Right ventricle myocardium superior (tissue), 1 donor: ENCODE results near the gene CBARP. TPM values are rescaled to one million over a fixed set of nuclear protein-coding genes. Genes with fewer than 3 reads are reported as not detected.
A peak's percentile ranks its signal among the peaks of the same experiment; 100 is the strongest.
"Not testable (repeated sequence)": the region's sequence is repeated elsewhere in the genome, so short reads cannot be mapped to it uniquely, and the experiment has no call there.

Experiments used
- ATAC-seq: fragments of 200-7000 bp; cut with Tn5 transposase; one replicate; pipeline ENCODE4 v1.9.1; 2020; ENCODE audit warnings: mild to moderate bottlenecking; ENCODE audit not compliant: poor library complexity
- DNase-seq: peaks from one replicate; pipeline ENCODE4 v3.0.0-alpha.2; 2020
- intact Hi-C: fragments of 100-400 bp; cut with DNase I; formaldehyde crosslinking; loops from one replicate; pipeline ENCODE4 v1.11.2; 2022
- total RNA-seq: library from RNA; stranded (reverse); fragmentation: NEBNext Ultra II Directional; extraction: Animal tissue kit (Norgen Biotek cat#: 25700); gene quantifications from one replicate; pipeline ENCODE4 v1.2.1, GENCODE V29; 2021
- donor health status: DM: no; HTN: yes; CAD: no; lungs with severe emphysema.

Gene CBARP
- total RNA-seq, 1 donor from 2014 or later, result 1.1 TPM

DNA sequence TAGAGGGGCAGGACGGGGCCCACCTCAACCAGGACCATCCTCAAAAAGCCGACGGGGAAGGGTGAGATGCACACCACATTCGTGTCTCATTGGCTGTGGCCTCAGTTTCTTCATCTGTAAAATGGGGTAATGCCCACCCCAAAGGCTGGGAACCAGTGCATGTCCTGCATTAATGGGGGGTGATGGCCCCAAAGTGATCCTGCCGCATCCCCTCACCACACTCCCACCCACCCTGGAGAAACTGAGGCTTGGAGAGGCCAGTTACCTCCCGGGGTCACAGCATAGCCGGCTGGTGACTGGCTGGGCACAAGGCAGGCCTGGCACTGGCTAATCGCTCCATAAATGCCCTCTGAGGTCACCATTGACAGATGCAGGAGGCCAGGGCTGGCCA is 9.9 kb upstream of the CBARP start:
- no peak for ATAC-seq
- intact Hi-C loops, result no loop called here
- no peak for DNase-seq

DNA sequence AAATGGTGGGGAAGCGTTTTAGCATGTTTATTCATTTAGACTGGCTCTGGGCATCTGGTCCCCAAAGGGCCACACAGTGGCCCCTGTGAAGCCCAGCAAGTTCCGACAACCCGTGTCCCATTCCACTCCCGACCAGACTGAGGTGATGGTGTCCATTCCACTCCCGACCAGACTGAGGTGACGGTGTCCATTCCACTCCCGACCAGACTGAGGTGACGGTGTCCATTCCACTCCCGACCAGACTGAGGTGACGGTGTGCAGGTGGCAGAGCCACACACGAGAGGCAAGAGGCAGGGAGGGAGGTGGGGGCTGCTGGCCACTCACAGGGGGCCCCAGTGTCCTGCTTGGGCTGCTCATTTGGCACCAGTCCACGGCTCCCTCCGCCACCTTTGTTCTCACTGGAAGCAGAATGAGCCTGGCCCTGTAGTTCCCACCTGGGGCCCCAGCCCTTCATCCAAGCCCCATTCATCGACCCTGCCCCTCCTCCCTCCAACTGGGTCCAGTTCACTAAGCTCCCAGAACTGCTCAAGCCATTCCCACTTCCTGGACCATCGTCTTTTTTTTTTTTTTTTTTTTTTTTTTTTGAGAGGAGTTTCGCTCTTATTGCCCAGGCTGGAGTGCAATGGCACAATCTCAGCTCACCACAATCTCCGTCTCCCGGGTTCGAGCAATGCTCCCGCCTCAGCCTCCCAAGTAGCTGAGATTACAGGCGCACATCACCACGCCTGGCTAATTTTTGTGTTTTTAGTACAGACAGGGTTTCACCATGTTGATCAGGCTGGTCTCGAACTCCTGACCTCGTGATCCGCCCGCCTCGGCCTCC is 8.7 kb upstream of the CBARP start:
- DNase-seq, result peak; percentile 63
- ATAC-seq, intact Hi-C loops: not testable (repeated sequence)

DNA sequence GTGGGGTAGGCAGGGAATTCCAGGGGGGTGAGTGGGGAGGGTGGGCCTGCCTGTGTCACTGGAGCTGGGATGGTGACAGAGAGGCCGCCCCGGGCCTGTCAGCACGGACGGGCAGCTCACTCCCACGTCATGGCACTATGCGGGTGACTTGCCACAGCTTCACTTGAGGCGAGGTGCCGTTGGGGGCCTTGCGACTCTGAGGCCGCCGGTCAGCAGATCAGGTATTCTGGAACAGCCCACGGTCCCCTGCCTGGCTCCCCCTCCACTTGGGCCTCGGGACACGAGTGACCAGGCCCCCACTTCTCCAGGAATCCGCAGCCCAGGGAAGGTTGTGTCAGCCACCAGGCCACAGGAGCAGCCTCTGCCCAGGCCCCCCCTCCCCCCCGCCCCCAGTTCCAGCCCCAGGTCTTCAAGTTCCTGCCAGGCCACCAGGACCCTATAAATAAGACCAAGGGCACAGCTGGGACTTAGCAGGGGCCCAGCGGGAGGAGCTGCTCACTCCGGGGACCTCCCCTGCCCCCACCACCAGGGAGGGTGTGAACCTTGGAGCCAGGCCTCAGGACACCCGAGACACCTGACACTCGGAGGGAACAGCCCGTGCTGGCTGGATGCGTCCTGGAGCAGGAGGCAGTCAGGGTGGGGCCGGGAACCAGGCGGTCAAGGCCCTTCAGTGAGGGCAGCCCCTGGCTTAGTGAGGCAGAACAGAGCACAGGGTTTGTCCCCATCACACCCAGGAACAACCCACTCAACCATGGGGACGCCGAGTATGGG is 7.9 kb upstream of the CBARP start:
- intact Hi-C loops, result loop anchor here (2.0 kb wide), 1 partner anchor 23 kb away; the partner anchor contains the start of gene CIRBP
- ATAC-seq (peak; percentile 24), DNase-seq (peak; percentile 90)

DNA sequence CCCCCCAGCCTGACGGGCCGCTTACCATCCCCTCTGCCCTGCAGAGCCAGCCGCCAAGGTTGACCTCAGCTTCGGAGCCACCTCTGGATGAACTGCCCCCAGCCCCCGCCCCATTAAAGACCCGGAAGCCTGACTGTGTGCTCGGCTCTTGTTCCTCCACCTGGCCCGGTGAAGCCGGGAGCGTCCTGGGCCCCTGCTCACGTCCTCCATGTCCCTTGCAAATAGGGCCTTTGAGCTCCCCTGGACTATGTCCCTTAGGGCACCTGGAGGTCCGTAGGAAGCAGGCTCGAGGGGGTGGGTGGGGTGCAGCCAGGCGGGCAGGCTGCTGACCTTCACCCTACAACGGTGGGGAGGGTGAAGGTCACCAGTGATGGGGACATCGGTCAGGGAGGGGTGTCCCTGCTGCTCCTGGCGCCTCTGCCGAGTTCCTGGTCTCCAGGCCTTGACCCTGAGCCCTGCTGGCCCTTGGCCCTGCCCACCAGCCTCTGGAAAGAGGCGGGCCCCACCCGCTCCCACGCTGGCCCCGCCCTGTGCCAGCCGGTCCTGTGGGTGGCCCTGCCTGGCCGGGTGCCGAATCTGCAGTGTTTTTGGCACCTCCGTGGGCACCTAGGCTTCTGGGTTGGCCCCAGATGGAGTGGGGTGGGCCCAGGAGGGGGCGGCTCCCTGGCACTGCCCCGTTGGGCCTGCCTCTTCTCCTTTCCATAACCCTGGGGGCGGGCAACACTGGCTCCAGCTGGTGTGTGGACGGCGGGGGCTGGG is 7.1 kb upstream of the CBARP start:
- peak; percentile 36 for ATAC-seq
- intact Hi-C loops, result loop anchor here (2.0 kb wide), 1 partner anchor 24 kb away; the partner anchor contains the start of gene CIRBP
- peak; percentile 91 for DNase-seq

DNA sequence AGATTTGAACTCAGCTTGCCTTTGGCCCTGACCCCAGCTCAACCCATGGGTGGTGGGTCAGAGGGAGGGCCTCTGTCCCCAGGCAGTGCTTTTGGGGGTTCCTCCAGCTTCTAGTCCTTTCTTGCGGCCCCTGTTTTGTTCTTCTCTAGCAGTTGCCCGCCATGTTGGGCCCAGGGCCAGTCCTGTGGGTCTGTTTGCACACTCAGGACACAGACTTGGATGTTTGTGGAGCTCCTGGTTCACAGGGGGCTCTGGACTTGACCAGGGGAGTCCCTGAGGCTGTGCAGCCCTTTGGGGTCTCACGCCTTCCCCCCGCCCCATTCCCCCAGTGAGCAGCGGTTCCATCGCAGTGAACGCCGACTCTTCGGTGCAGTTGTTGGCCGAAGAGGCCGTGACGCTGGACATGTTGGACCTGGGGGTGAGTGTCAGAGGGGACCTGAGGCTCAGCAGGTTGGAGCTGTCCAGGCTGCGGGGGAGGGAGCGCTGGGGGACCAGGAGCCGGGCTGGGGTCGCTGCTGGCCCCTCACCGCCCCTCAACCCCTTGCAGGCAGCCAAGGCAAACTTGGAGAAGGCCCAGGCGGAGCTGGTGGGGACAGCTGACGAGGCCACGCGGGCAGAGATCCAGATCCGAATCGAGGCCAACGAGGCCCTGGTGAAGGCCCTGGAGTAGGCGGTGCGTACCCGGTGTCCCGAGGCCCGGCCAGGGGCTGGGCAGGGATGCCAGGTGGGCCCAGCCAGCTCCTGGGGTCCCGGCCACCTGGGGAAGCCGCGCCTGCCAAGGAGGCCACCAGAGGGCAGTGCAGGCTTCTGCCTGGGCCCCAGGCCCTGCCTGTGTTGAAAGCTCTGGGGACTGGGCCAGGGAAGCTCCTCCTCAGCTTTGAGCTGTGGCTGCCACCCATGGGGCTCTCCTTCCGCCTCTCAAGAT is 6.2 kb upstream of the CBARP start:
- intact Hi-C loops, result loop anchor here (2.0 kb wide), 1 partner anchor 25 kb away; the partner anchor contains the start of gene CIRBP
- peak; percentile 49 for ATAC-seq
- peak; percentile 92 for DNase-seq

DNA sequence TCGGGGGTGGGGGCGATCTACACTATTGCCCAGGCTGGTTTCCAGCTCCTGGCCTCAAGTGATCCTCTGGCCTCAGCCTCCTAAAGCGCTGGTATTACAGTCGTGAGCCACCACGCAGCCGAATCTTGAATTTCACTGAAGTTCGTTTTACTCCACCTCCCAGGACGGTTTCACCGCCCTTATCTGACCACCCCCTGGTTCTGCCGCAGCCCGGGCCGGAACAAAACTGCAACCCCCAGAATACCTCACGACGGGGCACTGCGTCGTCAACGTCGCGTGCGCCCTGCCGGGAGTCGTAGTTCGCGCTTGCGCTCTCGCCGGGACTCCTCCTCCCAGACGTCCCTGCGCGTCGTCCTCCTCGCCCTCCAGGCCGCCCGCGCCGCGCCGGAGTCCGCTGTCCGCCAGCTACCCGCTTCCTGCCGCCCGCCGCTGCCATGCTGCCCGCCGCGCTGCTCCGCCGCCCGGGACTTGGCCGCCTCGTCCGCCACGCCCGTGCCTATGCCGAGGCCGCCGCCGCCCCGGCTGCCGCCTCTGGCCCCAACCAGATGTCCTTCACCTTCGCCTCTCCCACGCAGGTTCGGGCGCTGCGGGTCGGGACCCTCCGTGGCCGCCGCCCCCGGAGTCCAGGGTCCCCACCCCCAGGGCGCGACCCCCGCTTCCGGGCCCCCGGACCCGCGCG is 3.8 kb upstream of the CBARP start, which contains the start of gene ATP5F1D:
TSS of gene ATP5F1D (plus strand) at position 335 of the 679 bp plus-strand sequence. CDS start at position 435, 100 bp downstream.
- ATAC-seq (peak; percentile 62), DNase-seq (peak; percentile 98)
- intact Hi-C loops, result no loop called here

DNA sequence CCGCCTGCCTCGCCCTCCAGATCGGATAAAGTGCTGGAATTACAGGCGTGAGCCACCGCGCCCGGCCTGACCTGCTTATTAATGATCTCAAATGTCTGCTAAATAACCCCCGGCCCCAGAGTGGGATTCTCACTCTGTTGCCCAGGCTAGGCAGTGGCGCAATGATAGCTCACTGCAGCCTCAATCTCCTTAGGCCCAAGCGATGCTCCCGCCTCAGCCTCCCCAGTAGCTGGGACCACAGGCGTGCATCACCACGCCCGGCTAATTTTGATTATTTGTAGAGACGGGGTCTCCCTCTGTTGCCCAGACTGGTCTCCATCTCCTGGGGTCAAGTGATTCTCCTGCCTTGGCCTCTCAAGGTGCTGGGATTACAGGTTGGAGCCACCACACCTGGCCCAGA is 3.1 kb upstream of the CBARP start:
- intact Hi-C loops, result no loop called here
- ATAC-seq, result no peak

DNA sequence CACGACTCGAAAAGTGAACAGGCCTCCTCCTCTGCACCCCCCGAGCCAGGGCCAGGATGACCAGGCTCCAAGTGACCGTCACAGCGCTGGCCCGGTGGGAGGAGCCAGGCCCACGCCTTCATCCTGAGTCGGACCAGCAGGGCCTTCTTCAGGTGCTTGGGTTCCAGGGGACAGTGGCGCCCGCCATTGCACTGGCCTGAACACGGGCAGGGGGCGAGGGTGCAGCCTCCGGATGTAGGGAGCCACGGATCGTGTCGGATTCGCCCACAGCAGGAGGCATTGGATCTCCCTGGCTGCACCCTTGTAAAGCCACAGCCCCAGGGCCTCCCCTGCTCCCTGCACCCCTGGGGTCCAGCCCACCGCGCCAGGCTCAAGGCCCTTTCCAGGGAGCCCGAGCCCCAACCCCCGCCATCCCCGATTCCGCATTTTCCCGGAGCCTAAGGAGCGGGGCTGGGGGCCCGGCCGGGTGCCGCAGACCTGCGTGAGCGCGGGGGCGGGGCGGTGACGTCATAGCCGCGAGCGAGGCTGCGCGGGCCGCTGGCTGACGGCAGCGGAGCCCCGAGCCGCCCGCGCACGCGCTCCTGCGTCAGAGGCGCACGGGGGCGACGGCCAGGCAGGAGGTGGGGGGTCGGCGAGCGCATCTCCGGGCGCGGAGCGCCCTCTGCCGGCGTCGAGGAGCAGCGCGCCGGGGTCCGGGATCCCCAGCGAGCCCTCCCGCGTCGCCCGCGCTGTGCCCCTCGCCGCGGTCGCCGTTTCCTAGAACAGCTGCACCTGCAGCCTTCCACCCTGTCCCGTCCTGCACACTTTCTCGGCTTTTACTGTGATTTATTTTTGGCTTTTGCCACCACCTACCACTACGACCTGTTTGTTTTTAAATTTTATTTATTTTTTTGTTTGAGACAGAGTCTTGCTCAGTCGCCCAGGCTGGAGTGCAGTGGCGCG is 2.3 kb upstream of the CBARP start:
- peak; percentile 93 for DNase-seq
- intact Hi-C loops, result loop anchor here (10.0 kb wide), 1 partner anchor 215 kb away; the partner anchor contains the start of genes CNN2, RNU6-2 and TMEM259
- ATAC-seq, result peak; percentile 55

More for the DNA sequence above, 3.1 kb upstream of the CBARP start:
- no peak for DNase-seq

DNA sequence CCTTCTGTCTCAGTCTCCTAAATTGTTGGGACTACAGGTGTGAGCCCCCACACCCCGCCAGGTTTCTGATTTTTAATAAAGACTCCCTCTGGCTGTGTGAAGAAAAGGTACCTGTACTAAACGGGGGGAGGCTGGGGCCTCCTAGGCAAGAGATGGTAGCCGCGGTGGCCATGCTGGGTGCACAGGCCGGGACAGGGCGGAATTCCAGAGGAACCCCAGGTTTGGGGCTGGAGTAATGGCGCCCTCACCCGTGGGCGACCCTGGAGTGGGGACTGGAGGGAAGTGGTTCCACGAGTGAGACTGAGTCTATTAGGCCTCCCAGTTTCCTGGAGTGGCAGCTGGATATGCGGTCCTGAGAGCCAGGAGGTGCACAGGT is 1.6 kb upstream of the CBARP start:
- ATAC-seq (no peak), DNase-seq (no peak)
- intact Hi-C loops, result loop anchor here (10.0 kb wide), 1 partner anchor 215 kb away; the partner anchor contains the start of genes CNN2, RNU6-2 and TMEM259

DNA sequence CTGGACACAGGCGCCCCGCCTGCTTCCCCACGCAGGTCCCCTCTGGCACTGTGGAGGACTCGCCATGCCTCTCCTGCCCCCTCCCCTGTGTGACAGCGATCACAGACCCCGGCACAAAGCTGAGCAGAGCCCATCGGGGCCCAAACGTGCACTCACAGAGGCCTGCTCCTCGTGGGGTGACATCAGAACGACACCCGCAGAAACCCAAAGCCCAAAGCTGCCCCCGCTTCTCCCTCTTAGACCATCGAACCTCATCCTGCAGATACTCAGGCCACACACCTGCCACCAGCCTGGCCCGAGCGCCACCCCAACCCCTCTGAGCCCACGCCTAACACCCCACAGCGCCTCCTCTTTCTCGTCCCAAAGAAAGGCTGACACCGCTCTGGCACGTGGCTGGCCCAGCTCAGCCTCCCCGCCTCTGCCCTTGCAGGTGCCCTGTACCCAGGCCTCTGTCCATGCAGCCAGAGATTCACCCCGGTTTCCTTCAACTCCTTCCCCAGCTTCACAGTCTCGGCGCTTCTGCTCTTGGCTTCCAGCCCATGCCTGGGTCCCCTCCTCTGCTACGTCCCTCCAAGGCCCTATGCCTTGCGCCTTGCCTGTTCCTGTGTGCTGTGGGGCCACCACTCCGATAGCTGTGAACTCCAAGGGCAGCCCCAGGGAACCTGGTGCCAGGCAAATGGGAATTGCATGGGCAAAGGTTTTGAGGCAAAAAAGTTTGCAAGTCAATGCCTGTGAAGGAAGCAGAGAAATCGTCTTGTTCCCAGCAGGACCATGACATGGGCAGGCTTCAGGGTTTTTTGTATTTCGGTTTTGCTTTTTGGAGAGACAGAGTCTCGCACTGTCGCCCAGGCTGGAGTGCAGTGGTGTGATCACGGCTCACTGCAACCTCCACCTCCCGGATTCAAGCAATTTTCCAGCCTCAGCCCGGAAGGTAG is 831 bp upstream of the CBARP start:
- intact Hi-C loops, result loop anchor here (10.0 kb wide), 1 partner anchor 214 kb away; the partner anchor contains the start of genes CNN2, RNU6-2 and TMEM259
- ATAC-seq (no peak), DNase-seq (no peak)

DNA sequence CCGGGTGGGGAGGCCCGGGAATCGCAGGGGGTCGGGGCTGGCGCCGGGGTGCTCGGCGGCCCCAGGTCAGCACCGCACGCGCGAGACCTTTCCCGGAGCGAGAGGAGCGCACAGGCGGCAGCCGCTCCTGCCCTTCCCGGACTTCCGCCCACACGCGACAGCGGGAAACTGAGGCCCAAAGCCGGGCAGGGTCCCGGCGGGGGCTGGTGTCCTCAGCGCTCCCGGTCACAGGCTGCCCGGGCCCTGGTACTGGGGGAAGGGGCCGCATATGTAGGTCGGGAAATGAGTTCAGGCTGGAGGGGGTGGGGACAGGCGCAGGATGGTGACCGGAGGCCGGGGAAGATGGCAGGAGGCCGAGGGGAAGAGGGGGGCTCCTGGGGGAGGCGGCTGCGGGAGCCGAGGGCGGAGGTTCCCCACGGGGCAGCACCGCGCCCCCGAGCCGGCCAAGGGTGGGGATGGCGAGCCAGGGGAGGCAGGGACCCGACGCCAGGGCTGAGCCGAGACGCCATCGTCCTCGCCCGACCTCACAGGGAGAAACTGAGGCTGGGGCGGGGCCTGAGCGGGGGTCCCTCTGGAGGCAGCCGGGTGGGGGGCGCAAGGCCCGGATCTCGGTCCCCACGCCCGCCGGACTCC is 662 bp downstream of the CBARP start:
- intact Hi-C loops, result loop anchor here (10.0 kb wide), 1 partner anchor 212 kb away; the partner anchor contains the start of genes CNN2, RNU6-2 and TMEM259
- ATAC-seq (no peak), DNase-seq (no peak)

DNA sequence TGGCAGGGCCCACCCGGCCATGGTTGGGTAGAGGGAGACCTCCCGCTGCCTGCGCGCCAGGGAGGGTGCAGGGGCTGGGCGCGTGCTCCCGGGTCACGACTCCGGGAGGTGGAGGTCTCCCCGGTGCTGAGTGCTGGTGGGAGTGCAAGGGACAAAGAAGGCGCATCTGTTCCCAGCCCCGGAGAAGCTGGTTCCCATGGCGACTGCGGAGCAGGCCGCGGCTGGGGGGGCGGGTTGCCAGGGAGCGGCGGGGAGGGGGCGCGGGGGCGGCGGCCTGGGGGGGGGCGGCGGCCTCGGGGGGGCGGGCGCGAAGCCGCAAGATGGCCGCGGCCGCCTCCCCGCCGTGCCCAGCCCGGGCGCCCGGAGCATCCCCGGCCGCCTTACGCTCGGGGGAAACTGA is 1.2 kb downstream of the CBARP start:
- DNase-seq (no peak), ATAC-seq (no peak)
- intact Hi-C loops, result loop anchor here (10.0 kb wide), 1 partner anchor 212 kb away; the partner anchor contains the start of genes CNN2, RNU6-2 and TMEM259

DNA sequence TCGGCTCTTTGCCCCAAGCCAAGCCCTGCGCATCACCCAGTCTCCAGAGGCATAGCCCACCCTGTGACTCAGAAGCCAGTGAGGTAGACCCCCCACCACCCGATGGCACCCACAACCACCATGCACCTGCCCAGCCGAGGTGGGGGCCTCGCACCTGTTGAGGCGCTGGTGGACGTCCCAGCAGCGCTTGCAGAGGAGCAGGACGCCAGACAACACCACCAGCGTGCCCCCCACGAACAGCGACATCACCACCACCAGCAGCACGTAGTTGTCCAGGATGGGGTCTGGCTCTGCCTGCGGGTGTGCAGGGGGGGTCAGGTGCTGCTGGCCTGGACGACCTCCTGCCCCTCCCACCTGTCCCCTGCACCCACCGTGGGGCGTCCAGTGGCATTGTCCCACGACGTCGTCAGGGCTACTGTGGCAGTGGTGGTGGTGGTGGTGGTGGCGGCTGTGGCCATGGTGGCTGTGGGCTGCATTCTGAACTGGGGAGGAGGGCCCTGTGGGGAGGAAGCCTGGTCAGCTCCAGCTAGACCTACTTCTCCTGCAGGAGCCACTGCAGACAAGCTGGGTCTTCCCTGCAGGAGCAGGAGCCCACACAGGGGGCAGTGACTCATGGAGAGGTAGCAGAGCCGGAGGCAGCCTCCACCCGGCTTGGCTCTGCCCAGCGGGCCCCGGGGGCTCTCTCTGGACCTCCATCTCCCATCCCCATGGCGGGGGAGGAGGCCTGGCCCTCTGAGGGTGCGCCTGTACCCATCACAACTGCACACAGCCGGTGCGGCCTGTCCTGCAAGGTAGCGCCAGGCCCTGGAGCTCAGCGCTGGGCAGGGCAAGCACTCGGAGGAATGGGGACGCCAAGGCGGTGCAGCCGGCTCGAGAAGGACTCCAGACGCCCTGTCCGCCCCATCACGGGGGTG is 1.9 kb downstream of the CBARP start:
- no peak for ATAC-seq
- DNase-seq, result no peak
- intact Hi-C loops, result loop anchor here (10.0 kb wide), 1 partner anchor 211 kb away; the partner anchor contains the start of genes CNN2, RNU6-2 and TMEM259
